ENCODE data around the gene NKAIN2. TPM values are rescaled to one million over a fixed set of nuclear protein-coding genes. Genes with fewer than 3 reads are reported as not detected.

Gene NKAIN2
- total and polyA plus RNA-seq, 2 donors (not counting 3 experiments of a cell fraction or from before 2014, with no cell fraction given) = 0.03 TPM; not detected in 1

DNA sequence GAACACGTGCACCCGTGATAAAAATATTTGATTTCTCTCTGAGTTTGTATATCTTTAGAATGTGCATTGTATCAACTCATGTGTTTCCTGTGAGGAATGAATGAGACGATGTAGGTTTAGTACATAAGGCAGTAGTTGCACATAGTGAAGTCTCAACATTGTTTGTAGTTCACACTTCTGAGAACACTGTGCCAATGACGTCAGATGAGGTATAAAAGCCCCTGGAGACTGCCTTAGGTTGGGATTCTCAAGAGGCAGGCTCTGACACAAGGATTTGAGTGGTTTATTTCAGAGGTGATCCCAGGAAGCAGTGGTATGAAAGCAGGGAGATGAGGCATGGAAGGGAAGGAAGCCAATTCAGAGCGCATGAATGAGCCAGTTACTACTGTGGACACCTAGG is 2.6 kb upstream of the NKAIN2 start:
- no peak overlapping the region for H3K4me2 ChIP-seq (ENCODE audit: insufficient read depth, low read length)
- DNase-seq (ENCODE audit: low read depth, low spot score) = no peak
- dilution Hi-C loops (cut with MboI; ENCODE audit: extremely low pct_ligation_motif_present, low sequenced_read_pairs) = no loop called here
- intact Hi-C loops (cut with micrococcal nuclease) = loop anchor here (10.0 kb wide), 2 partner anchors 424 to 684 kb away; no protein-coding TSS in a partner anchor
- no peak overlapping the region for H3K27ac ChIP-seq (ENCODE audit: insufficient read depth, low read depth, low read length)
- no peaks in the 10 kb centered on the region for H3K79me2 ChIP-seq (ENCODE audit: control insufficient read depth, insufficient read depth, low read length)
- TF ChIP-seq JUN (IDR thresholded peaks at IDR 0.05; ENCODE audit: borderline replicate concordance, insufficient read depth, insufficient read length, low read depth) = no peak
- TF ChIP-seq MYC (IDR thresholded peaks at IDR 0.05; ENCODE audit: low read depth, low read length) = no peak
- FAIRE-seq = no peak
- ChIA-PET CTCF (interaction anchor here (1.4 to 4.4 kb wide), 9 partner anchors 13 to 1070 kb away, joined by 3 to 94 read pairs (median 18); no protein-coding TSS in a partner anchor), POLR2A (no interaction called here)
- no peaks in the 10 kb centered on the region for H4K20me1 ChIP-seq (replicated peaks; ENCODE audit: control insufficient read depth, extremely low read depth, insufficient read depth, low read length)
- no peak overlapping the region for H3K9ac ChIP-seq (replicated peaks; ENCODE audit: extremely low read depth, insufficient read depth, low read length)
- no peaks in the 10 kb centered on the region for H3K36me3 ChIP-seq (ENCODE audit: control insufficient read depth in 2 of 2, extremely low read depth in 1 of 2, insufficient read depth in 2 of 2, low read length in 2 of 2)
- no peaks in the 10 kb centered on the region for H3K9me3 ChIP-seq (replicated peaks; ENCODE audit: control insufficient read depth, insufficient read depth, low read length)
- H3K27me3 ChIP-seq (ENCODE audit: control insufficient read depth in 2 of 2, insufficient read depth in 2 of 2, low read length in 2 of 2) = peaks cover 14 to 25% of the 10 kb centered on the region in 2 experiments
- peaks cover 9% of the 10 kb centered on the region for H3K4me1 ChIP-seq (ENCODE audit: control insufficient read depth, extremely low read depth, insufficient read depth, low read length)
- H3K9me1 ChIP-seq (replicated peaks; ENCODE audit: control insufficient read depth, extremely low read depth, insufficient read depth, low read length) = no peaks in the 10 kb centered on the region
- no peak overlapping the region for H3K4me3 ChIP-seq (replicated peaks in 1 of 3; ENCODE audit: insufficient read depth in 1 of 3, low read depth in 1 of 3, low read length in 3 of 3)
- no TSS peak for BruUV-seq (replicated peaks)
- H2AFZ ChIP-seq (ENCODE audit: low read depth, low read length) = no peak overlapping the region

DNA sequence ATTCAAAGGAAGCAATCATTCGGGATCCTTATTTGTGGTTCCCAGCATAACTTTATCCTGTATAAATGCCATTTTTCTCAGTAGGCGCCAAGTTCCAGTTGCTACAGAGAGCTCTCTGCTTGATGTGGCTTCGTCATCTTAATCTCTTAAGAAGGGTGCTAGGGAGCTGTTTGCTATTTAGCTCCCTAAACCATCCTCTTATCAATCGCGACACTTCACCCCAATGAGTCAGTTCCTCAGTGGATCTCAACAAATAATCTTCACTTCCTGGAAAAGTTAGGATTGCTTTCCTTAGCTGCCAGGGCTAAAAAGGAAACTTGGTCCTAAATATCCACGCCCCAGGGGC is 1.3 kb upstream of the NKAIN2 start:
- no peaks in the 10 kb centered on the region for H3K36me3 ChIP-seq (ENCODE audit: control insufficient read depth in 2 of 2, extremely low read depth in 1 of 2, insufficient read depth in 2 of 2, low read length in 2 of 2)
- no peaks in the 10 kb centered on the region for H4K20me1 ChIP-seq (replicated peaks; ENCODE audit: control insufficient read depth, extremely low read depth, insufficient read depth, low read length)
- H2AFZ ChIP-seq (ENCODE audit: low read depth, low read length) = no peak overlapping the region
- no peak overlapping the region for H3K9ac ChIP-seq (replicated peaks; ENCODE audit: extremely low read depth, insufficient read depth, low read length)
- H3K9me1 ChIP-seq (replicated peaks; ENCODE audit: control insufficient read depth, extremely low read depth, insufficient read depth, low read length) = no peaks in the 10 kb centered on the region
- H3K79me2 ChIP-seq (ENCODE audit: control insufficient read depth, insufficient read depth, low read length) = no peaks in the 10 kb centered on the region
- dilution Hi-C loops (cut with MboI; ENCODE audit: extremely low pct_ligation_motif_present, low sequenced_read_pairs) = no loop called here
- TF ChIP-seq, protein P1, sequence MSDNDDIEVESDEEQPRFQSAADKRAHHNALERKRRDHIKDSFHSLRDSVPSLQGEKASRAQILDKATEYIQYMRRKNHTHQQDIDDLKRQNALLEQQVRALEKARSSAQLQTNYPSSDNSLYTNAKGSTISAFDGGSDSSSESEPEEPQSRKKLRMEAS (IDR thresholded peaks at IDR 0.05; ENCODE audit: insufficient read depth, insufficient read length) = no peak
- TF ChIP-seq FOS (IDR thresholded peaks at IDR 0.05; ENCODE audit: borderline replicate concordance, insufficient read depth, low read length) = no peak
- TF ChIP-seq, protein P2, sequence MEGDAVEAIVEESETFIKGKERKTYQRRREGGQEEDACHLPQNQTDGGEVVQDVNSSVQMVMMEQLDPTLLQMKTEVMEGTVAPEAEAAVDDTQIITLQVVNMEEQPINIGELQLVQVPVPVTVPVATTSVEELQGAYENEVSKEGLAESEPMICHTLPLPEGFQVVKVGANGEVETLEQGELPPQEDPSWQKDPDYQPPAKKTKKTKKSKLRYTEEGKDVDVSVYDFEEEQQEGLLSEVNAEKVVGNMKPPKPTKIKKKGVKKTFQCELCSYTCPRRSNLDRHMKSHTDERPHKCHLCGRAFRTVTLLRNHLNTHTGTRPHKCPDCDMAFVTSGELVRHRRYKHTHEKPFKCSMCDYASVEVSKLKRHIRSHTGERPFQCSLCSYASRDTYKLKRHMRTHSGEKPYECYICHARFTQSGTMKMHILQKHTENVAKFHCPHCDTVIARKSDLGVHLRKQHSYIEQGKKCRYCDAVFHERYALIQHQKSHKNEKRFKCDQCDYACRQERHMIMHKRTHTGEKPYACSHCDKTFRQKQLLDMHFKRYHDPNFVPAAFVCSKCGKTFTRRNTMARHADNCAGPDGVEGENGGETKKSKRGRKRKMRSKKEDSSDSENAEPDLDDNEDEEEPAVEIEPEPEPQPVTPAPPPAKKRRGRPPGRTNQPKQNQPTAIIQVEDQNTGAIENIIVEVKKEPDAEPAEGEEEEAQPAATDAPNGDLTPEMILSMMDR (IDR thresholded peaks at IDR 0.05; ENCODE audit: extremely low read depth in 1 of 2, insufficient read depth in 1 of 2, low read depth in 1 of 2, low read length in 2 of 2) = no peak
- no peak for TF ChIP-seq EZH2 (IDR thresholded peaks at IDR 0.05; ENCODE audit: borderline replicate concordance, low read depth, low read length, severe bottlenecking)
- TF ChIP-seq MYC (IDR thresholded peaks at IDR 0.05; ENCODE audit: low read depth, low read length) = no peak
- TF ChIP-seq POLR2A (IDR thresholded peaks at IDR 0.05; ENCODE audit: low read depth, low read length) = no peak
- TF ChIP-seq GATA2 (IDR thresholded peaks at IDR 0.05; ENCODE audit: insufficient read depth, insufficient read length, low read depth, low read length) = no peak
- no peak for TF ChIP-seq POLR2AphosphoS5 (IDR thresholded peaks at IDR 0.05; ENCODE audit: insufficient read depth, low read depth, low read length)
- TF ChIP-seq JUN (IDR thresholded peaks at IDR 0.05; ENCODE audit: borderline replicate concordance, insufficient read depth, insufficient read length, low read depth) = no peak
- no peaks in the 10 kb centered on the region for H3K9me3 ChIP-seq (replicated peaks; ENCODE audit: control insufficient read depth, insufficient read depth, low read length)
- FAIRE-seq (no peak), DNase-seq (ENCODE audit: low read depth, low spot score) (no peak)
- no peak overlapping the region for H3K4me3 ChIP-seq (replicated peaks in 1 of 3; ENCODE audit: insufficient read depth in 1 of 3, low read depth in 1 of 3, low read length in 3 of 3)
- peaks cover 9% of the 10 kb centered on the region for H3K4me1 ChIP-seq (ENCODE audit: control insufficient read depth, extremely low read depth, insufficient read depth, low read length)
- ChIA-PET CTCF (interaction anchor here (0.7 to 4.4 kb wide), 54 partner anchors 8 to 1312 kb away, joined by 3 to 94 read pairs (median 4); no protein-coding TSS in a partner anchor), POLR2A (no interaction called here)
- H3K27me3 ChIP-seq (ENCODE audit: control insufficient read depth in 2 of 2, insufficient read depth in 2 of 2, low read length in 2 of 2) = peaks cover 17 to 25% of the 10 kb centered on the region in 2 experiments
- no peak overlapping the region for H3K27ac ChIP-seq (ENCODE audit: insufficient read depth, low read depth, low read length)
- intact Hi-C loops (cut with micrococcal nuclease) = loop anchor here (1.0 to 10.0 kb wide), 6 partner anchors 164 to 1052 kb away; no protein-coding TSS in a partner anchor
- no TSS peak for BruUV-seq (replicated peaks)
- peak overlapping the region; percentile 85 for H3K4me2 ChIP-seq (ENCODE audit: insufficient read depth, low read length)
